RKO (cell line): Measurements from ENCODE around the gene MMGT1.
"Not testable (repeated sequence)": the region's sequence is repeated elsewhere in the genome, so short reads cannot be mapped to it uniquely, and the experiment has no call there.

ENCODE experiments used
- DNase-seq: peaks from one replicate; pipeline ENCODE4 v3.0.0-alpha.2; 2016; ENCODE audit warnings: low spot score

The MMGT1 gene

DNA sequence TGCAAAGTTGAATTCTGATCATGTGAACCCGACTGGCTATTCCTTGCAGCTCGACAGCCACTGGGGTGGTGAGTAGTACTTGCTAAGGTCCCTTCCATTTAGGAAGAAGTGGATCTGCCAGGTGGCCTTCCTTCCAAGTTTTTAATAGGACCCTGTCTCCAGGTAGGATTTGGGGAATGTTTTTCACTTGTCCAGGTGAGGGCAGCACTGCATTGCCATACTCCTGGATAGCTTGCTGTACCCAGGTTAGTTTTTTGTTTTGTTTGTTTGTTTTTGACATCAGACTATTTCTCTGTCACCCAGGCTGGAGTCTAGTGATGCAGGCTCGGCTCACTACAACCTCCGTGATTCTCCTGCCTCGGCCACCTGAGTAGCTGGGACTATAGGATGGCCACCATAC, 50.4 kb downstream of the MMGT1 start:
- no peak for DNase-seq

DNA sequence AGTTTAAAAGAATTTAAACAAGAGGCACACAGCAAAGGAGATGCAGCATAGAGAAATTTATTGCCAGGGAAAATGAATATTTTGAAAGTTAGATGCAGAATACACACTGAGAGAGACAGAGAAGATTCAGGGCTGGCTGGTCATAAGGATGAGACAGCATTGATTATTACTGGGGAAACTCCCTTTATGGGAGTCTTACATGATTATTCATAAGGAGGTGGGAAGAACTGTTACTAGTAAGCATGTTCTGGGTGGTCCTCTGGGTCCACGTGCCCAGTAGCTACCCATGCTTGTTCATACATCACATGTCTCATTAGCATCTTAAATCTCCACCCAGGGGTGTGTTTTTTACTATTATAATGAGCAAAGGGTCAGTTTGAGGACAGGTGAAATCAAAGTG, 53.3 kb downstream of the MMGT1 start:
- DNase-seq, result not testable (repeated sequence)

DNA sequence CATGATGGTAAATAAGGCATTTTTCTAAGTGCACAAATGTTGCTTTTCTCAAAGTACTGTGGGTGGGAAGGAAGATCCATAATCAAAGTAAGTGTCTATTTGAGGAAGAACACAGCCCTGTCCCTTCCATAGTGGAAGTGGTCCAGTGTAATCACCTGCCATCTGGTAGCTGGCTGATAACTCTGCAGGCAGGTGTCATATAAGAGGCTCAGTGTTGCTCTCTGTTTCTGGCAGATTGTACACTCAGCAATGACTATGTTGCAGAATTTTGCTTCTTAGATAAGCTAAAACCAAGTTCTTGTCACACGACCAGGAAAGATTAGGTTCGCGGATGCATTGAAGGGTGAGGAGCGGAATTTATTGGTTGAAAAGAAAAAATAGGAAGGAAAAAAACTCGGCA, 59.4 kb downstream of the MMGT1 start:
- no peak for DNase-seq
